Left lung (tissue), 10 donors: ENCODE measurements around the gene TSHZ2. TPM values are rescaled to one million over a fixed set of nuclear protein-coding genes. Genes with fewer than 3 reads are reported as not detected.
A peak's percentile ranks its signal among the peaks of the same experiment; 100 is the strongest.

Experiments used
- ATAC-seq: fragments of 200-7000 bp; cut with Tn5 transposase; one replicate; pipeline ENCODE4 v1.9.1; 2020; ENCODE audit warnings: moderate library complexity
- DNase-seq, 4 donors: peaks; one replicate each; pipeline ENCODE4 v3.0.0-alpha.2; 2013 to 2020
- H3K27ac ChIP-seq, 2 donors: fragments of 200-600 bp; sonication (generic) in 1 of 2; one replicate each; pipeline versions ENCODE4 v1.5.0 to v1.8.0; 2020 to 2021
- H3K27me3 ChIP-seq, 2 donors: fragments of 200-600 bp; sonication (generic) in 1 of 2; one replicate each; pipeline versions ENCODE4 v1.5.0 to v1.8.0; 2020 to 2021
- H3K36me3 ChIP-seq, 2 donors: fragments of 200-600 bp; sonication (generic) in 1 of 2; one replicate each; pipeline versions ENCODE4 v1.5.0 to v1.8.0; 2020 to 2021
- H3K4me1 ChIP-seq, 2 donors: fragments of 200-600 bp; one replicate each; pipeline ENCODE4 v1.8.0; 2021
- H3K4me3 ChIP-seq, 2 donors: fragments of 200-600 bp; sonication (generic) in 1 of 2; one replicate each; pipeline versions ENCODE4 v1.5.0 to v1.8.0; 2020 to 2021; ENCODE audit warnings: mild to moderate bottlenecking in 1 of 2
- H3K9me3 ChIP-seq, 2 donors: fragments of 200-600 bp; sonication (generic) in 1 of 2; one replicate each; pipeline versions ENCODE4 v1.5.0 to v1.8.0; 2020 to 2021
- intact Hi-C, 2 donors: fragments of 100-400 bp; cut with DNase I; formaldehyde crosslinking; loops; one replicate each; pipeline versions ENCODE4 v1.11.2 to v1.14.2; 2022
- polyA plus RNA-seq, 6 donors: library from polyadenylated mRNA; unstranded; fragments of 120-200 nt; gene quantifications; one replicate each; pipeline ENCODE4 v1.2.1, GENCODE V29; 2013; ENCODE audit not compliant: insufficient read length in 6 of 6
- total RNA-seq, 2 donors: library from RNA; stranded (reverse); fragmentation: NEBNext Ultra II Directional; extraction: Animal tissue kit (Norgen Biotek cat#: 25700); gene quantifications; one replicate each; pipeline ENCODE4 v1.2.1, GENCODE V29; 2021
- TF ChIP-seq, protein P1 (sequence below), 2 donors: fragments of 200-600 bp; sonication (generic) in 1 of 2; IDR thresholded peaks; one replicate each; pipeline versions ENCODE4 v1.5.0 to v1.8.0; 2021; ENCODE audit warnings: antibody characterized with exemption in 2 of 2
- donor health status: DM: no; HTN: yes; CAD: no.
- donor health status: DM: no; HTN: no; CAD: no.

TSHZ2 gene
- total and polyA plus RNA-seq, 8 donors, result 7.6 to 20.7 (median 13.9) TPM

DNA sequence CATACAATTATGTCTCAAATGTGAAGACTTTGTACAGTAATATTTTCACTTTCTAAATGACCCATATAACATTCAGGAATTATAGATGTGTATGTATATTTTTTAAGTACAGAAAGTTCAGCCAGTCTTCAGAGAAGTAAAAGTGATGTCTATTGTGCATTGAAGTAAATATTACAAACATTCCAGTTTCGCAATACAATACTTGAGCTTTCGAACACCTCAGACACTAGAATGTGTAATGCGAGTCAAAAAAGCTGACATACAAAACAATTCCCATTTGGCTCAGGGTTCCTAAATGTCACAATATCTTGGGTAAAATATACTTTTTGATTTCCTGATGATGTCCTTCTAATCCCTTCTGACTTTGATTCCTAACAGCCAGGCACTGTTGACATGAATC lies 520.1 kb downstream of the TSHZ2 start:
- intact Hi-C loops, result no loop called here
- Histone ChIP-seq H3K4me3 (no peak overlapping the region), H3K27ac (no peak overlapping the region), H3K36me3 (no peaks in the 10 kb centered on the region), H3K27me3 (peaks cover 0 to 6% of the 10 kb centered on the region in 2 donors), H3K9me3 (no peaks in the 10 kb centered on the region), H3K4me1 (no peaks in the 10 kb centered on the region)
- TF ChIP-seq, protein P1, sequence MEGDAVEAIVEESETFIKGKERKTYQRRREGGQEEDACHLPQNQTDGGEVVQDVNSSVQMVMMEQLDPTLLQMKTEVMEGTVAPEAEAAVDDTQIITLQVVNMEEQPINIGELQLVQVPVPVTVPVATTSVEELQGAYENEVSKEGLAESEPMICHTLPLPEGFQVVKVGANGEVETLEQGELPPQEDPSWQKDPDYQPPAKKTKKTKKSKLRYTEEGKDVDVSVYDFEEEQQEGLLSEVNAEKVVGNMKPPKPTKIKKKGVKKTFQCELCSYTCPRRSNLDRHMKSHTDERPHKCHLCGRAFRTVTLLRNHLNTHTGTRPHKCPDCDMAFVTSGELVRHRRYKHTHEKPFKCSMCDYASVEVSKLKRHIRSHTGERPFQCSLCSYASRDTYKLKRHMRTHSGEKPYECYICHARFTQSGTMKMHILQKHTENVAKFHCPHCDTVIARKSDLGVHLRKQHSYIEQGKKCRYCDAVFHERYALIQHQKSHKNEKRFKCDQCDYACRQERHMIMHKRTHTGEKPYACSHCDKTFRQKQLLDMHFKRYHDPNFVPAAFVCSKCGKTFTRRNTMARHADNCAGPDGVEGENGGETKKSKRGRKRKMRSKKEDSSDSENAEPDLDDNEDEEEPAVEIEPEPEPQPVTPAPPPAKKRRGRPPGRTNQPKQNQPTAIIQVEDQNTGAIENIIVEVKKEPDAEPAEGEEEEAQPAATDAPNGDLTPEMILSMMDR (IDR thresholded peaks at IDR 0.05), result no peak
- no peak for DNase-seq
- peak; percentile 57 for ATAC-seq

GRCh38 chr20:53493311-53493857 lies 521.2 kb downstream of the TSHZ2 start:
- no peaks in the 10 kb centered on the region for H3K4me1 ChIP-seq
- intact Hi-C loops, result no loop called here
- no peak for DNase-seq
- peaks cover 0 to 6% of the 10 kb centered on the region in 2 donors for H3K27me3 ChIP-seq
- no peaks in the 10 kb centered on the region for H3K36me3 ChIP-seq
- no peak overlapping the region for H3K27ac ChIP-seq
- H3K9me3 ChIP-seq, result no peaks in the 10 kb centered on the region
- TF ChIP-seq, protein P1 (IDR thresholded peaks at IDR 0.05), result no peak
- H3K4me3 ChIP-seq, result no peak overlapping the region
- ATAC-seq, result no peak

GRCh38 chr20:53494753-53495152 lies 522.6 kb downstream of the TSHZ2 start:
- intact Hi-C loops, result no loop called here
- H3K27me3 ChIP-seq, result peaks cover 0 to 6% of the 10 kb centered on the region in 2 donors
- H3K9me3 ChIP-seq, result no peaks in the 10 kb centered on the region
- H3K27ac ChIP-seq, result no peak overlapping the region
- DNase-seq (no peak), ATAC-seq (no peak)
- no peak overlapping the region for H3K4me3 ChIP-seq
- no peaks in the 10 kb centered on the region for H3K4me1 ChIP-seq
- H3K36me3 ChIP-seq, result no peaks in the 10 kb centered on the region
- TF ChIP-seq, protein P1 (IDR thresholded peaks at IDR 0.05), result no peak

GRCh38 chr20:53495398-53496092 lies 523.4 kb downstream of the TSHZ2 start:
- H3K27ac ChIP-seq, result no peak overlapping the region
- TF ChIP-seq, protein P1 (IDR thresholded peaks at IDR 0.05), result no peak

DNA sequence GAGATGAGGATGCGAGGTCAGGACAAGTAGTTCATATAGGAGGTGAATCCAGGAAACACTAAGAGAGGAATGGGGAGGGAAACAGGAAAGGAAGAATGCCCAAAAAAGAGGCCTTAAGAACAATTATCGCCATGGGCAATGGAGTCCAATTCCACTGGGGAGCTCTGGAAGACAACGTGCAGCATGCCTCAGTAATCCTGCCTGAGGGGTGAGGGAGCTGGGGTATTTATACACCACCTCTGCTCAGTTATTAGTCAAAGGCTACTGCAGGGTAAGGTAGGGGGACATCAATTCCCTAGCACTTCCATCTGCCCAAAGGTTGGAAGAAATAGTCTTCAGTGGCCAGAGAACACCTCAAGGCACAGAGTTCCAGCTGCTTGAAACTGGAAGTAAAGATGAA lies 525.1 kb downstream of the TSHZ2 start:
- TF ChIP-seq, protein P1 (IDR thresholded peaks at IDR 0.05), result no peak
- H3K27me3 ChIP-seq, result peaks cover 0 to 6% of the 10 kb centered on the region in 2 donors
- no peak for ATAC-seq
- H3K4me1 ChIP-seq, result no peaks in the 10 kb centered on the region
- H3K27ac ChIP-seq, result no peak overlapping the region
- no peak for DNase-seq
- no peaks in the 10 kb centered on the region for H3K36me3 ChIP-seq
- intact Hi-C loops, result no loop called here
- H3K9me3 ChIP-seq, result no peaks in the 10 kb centered on the region
- H3K4me3 ChIP-seq, result no peak overlapping the region

More at GRCh38 chr20:53495398-53496092, 523.4 kb downstream of the TSHZ2 start:
- Histone ChIP-seq H3K27me3 (peaks cover 0 to 6% of the 10 kb centered on the region in 2 donors), H3K4me1 (no peaks in the 10 kb centered on the region), H3K4me3 (no peak overlapping the region), H3K9me3 (no peaks in the 10 kb centered on the region), H3K36me3 (no peaks in the 10 kb centered on the region)
- intact Hi-C loops, result no loop called here
- DNase-seq (no peak), ATAC-seq (no peak)
